ENCODE data around the gene TRIM56. TPM values are rescaled to one million over a fixed set of nuclear protein-coding genes. Genes with fewer than 3 reads are reported as not detected.

TRIM56 gene
- total and polyA plus RNA-seq, 2 of the 13 experiments (the other 11 are each of a cell fraction or from before 2014, with no cell fraction given) = 3.2 to 7.1 TPM

- TF ChIP-seq, protein P1, sequence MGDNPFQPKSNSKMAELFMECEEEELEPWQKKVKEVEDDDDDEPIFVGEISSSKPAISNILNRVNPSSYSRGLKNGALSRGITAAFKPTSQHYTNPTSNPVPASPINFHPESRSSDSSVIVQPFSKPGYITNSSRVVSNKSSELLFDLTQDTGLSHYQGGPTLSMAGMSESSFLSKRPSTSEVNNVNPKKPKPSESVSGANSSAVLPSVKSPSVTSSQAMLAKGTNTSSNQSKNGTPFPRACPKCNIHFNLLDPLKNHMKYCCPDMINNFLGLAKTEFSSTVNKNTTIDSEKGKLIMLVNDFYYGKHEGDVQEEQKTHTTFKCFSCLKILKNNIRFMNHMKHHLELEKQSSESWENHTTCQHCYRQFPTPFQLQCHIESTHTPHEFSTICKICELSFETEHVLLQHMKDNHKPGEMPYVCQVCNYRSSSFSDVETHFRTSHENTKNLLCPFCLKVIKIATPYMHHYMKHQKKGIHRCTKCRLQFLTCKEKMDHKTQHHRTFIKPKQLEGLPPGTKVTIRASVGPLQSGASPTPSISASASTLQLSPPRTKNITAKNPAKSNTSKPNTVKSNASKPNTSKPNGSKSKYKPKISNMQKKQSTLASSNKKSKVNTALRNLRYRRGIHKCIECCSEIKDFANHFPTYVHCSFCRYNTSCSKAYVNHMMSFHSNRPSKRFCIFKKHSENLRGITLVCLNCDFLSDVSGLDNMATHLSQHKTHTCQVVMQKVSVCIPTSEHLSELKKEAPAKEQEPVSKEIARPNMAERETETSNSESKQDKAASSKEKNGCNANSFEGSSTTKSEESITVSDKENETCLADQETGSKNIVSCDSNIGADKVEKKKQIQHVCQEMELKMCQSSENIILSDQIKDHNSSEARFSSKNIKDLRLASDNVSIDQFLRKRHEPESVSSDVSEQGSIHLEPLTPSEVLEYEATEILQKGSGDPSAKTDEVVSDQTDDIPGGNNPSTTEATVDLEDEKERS (CRISPR knock-in tag; IDR thresholded peaks at IDR 0.05) = no peak
- TF ChIP-seq ZNF383 (CRISPR knock-in tag; IDR thresholded peaks at IDR 0.05; ENCODE audit: borderline replicate concordance) (no peak), ZNF639 (CRISPR knock-in tag; conservative IDR thresholded peaks at IDR 0.05) (no peak), ZNF496 (CRISPR knock-in tag; IDR thresholded peaks at IDR 0.05; ENCODE audit: insufficient replicate concordance) (no peak), REPIN1 (CRISPR knock-in tag; IDR thresholded peaks at IDR 0.05; ENCODE audit: borderline replicate concordance, low read depth) (no peak), ZNF605 (CRISPR knock-in tag; IDR thresholded peaks at IDR 0.05) (0 out of 2 replicates have a peak, but pooled peaks have one; percentile 56), SRSF4 (IDR thresholded peaks at IDR 0.05; ENCODE audit: low read depth, low read length, poor library complexity, severe bottlenecking) (no peak), FOXO1 (CRISPR knock-in tag; IDR thresholded peaks at IDR 0.05) (no peak; the same call in 1 of the 2 replicates), ZEB1 (IDR thresholded peaks at IDR 0.05; ENCODE audit: insufficient replicate concordance, low read depth) (no peak), NKX3-1 (CRISPR knock-in tag; IDR thresholded peaks at IDR 0.05) (no peak), STAT6 (CRISPR knock-in tag; IDR thresholded peaks at IDR 0.05; ENCODE audit: borderline replicate concordance) (no peak), ZFP90 (CRISPR knock-in tag; IDR thresholded peaks at IDR 0.05; ENCODE audit: borderline replicate concordance) (0 out of 2 replicates have a peak, but pooled peaks have one; percentile 25), ZNF160 (CRISPR knock-in tag; IDR thresholded peaks at IDR 0.05) (no peak), ZMYM2 (CRISPR knock-in tag; IDR thresholded peaks at IDR 0.05) (no peak), CCAR2 (optimal IDR thresholded peaks at IDR 0.05; ENCODE audit: low read depth, low read length) (no peak), KDM3A (CRISPR knock-in tag; IDR thresholded peaks at IDR 0.05; ENCODE audit: low read depth) (no peak), ZNF674 (CRISPR knock-in tag; IDR thresholded peaks at IDR 0.05; ENCODE audit: low read depth) (no peak), BRD4 (CRISPR knock-in tag; IDR thresholded peaks at IDR 0.05) (no peak), TCF12 (IDR thresholded peaks at IDR 0.05) (no peak), TCF12 (CRISPR knock-in tag; IDR thresholded peaks at IDR 0.05) (peak; percentile 74), ATAD3A (CRISPR knock-in tag; IDR thresholded peaks at IDR 0.05) (no peak), TEAD2 (CRISPR knock-in tag; IDR thresholded peaks at IDR 0.05) (no peak), SOX6 (IDR thresholded peaks at IDR 0.05) (no peak), SOX6 (CRISPR knock-in tag; IDR thresholded peaks at IDR 0.05) (peak; percentile 54), ZNF230 (CRISPR knock-in tag; IDR thresholded peaks at IDR 0.05) (0 out of 2 replicates have a peak, but pooled peaks have one; percentile 46), ZNF451 (CRISPR knock-in tag; IDR thresholded peaks at IDR 0.05) (no peak)
Measured at GRCh38 chr7:101108330-101108857, 23.1 kb downstream of the TRIM56 start (continued).
